GM21717 (cell line): Measurements from ENCODE around the gene CHERP.
"Not testable (repeated sequence)": the region's sequence is repeated elsewhere in the genome, so short reads cannot be mapped to it uniquely, and the experiment has no call there.

Source experiments
- ATAC-seq: cut with Tn5 transposase; IDR thresholded peaks from one replicate; pipeline ENCODE4 v1.9.1; 2021; ENCODE audit warnings: mild to moderate bottlenecking, moderate library complexity; ENCODE audit not compliant: unreplicated experiment

CHERP gene

GRCh38 chr19:16576690-16577530, 34.7 kb upstream of the CHERP start:
- ATAC-seq, result no peak

- no peak for ATAC-seq
Measured at GRCh38 chr19:16575861-16576689, 33.8 kb upstream of the CHERP start.

GRCh38 chr19:16575282-16575681, 33.0 kb upstream of the CHERP start:
- no peak for ATAC-seq

- no peak for ATAC-seq
Measured at GRCh38 chr19:16573925-16574324, 31.7 kb upstream of the CHERP start.

- ATAC-seq, result no peak
Measured at GRCh38 chr19:16573296-16573695, 31.1 kb upstream of the CHERP start.

- peak; percentile 71 for ATAC-seq
Measured at GRCh38 chr19:16572332-16573211, 30.3 kb upstream of the CHERP start, which contains the start of gene SLC35E1. Gene SLC35E1, minus strand, starts transcription at chr19:16572415. Its CDS starts 51 bp downstream, at chr19:16572364.

GRCh38 chr19:16571822-16572331, 29.6 kb upstream of the CHERP start:
- ATAC-seq, result peak; percentile 19

- no peak for ATAC-seq
Measured at GRCh38 chr19:16571283-16571682, 29.0 kb upstream of the CHERP start.

- no peak for ATAC-seq
Measured at GRCh38 chr19:16569609-16570320, 27.5 kb upstream of the CHERP start.

GRCh38 chr19:16566702-16567101, 24.5 kb upstream of the CHERP start:
- ATAC-seq, result no peak

- no peak for ATAC-seq
Measured at GRCh38 chr19:16566161-16566560, 23.9 kb upstream of the CHERP start.

- no peak for ATAC-seq
Measured at GRCh38 chr19:16564842-16565241, 22.6 kb upstream of the CHERP start.

- ATAC-seq, result no peak
Measured at GRCh38 chr19:16562608-16563025, 20.4 kb upstream of the CHERP start.

GRCh38 chr19:16561382-16561781, 19.1 kb upstream of the CHERP start:
- no peak for ATAC-seq

GRCh38 chr19:16559780-16560276, 17.6 kb upstream of the CHERP start:
- no peak for ATAC-seq

- no peak for ATAC-seq
Measured at GRCh38 chr19:16554776-16555175, 12.5 kb upstream of the CHERP start.

GRCh38 chr19:16551902-16552301, 9.7 kb upstream of the CHERP start:
- not testable (repeated sequence) for ATAC-seq

- no peak for ATAC-seq
Measured at GRCh38 chr19:16548956-16549355, 6.7 kb upstream of the CHERP start.

GRCh38 chr19:16544473-16545231, 2.4 kb upstream of the CHERP start:
- ATAC-seq, result no peak
